ENCODE data around the gene KPTN.

- TF ChIP-seq POLR2A (IDR thresholded peaks at IDR 0.05) (no peak), CTCF (IDR thresholded peaks at IDR 0.05) (no peak)
Observed at GRCh38 chr19:47434088-47434487, 49.9 kb downstream of the KPTN start.
